ENCODE data around the gene IFT74. TPM values are rescaled to one million over a fixed set of nuclear protein-coding genes. Genes with fewer than 3 reads are reported as not detected.

Gene IFT74
- total RNA-seq, 1 donor = 21.4 TPM

DNA sequence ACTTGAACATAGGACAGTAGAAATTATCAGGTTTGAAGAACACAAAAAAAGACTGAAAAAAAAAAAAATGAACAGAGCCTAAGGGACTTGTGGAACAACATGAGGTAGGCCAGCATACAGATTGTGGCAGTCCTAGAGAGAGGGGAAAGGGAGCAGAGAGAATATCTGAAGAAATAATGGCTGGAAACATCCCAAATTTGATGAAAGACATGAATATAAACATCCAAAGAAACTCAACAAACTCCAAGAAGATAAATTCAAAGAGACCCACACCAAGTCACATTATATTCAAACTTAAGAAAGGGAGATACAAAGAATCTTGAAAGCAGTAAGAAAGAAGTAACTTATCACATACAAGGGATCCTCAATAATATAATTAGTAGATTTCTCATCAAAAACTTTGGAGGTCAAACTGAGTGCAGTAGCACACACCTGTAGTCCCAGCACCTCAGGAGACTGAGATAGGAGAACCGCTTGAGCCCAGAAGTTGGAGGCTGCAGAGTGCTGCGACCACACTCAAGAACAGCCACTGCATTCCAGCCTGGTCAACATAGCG is 18.3 kb upstream of the IFT74 start:
- TF ChIP-seq, protein P1, sequence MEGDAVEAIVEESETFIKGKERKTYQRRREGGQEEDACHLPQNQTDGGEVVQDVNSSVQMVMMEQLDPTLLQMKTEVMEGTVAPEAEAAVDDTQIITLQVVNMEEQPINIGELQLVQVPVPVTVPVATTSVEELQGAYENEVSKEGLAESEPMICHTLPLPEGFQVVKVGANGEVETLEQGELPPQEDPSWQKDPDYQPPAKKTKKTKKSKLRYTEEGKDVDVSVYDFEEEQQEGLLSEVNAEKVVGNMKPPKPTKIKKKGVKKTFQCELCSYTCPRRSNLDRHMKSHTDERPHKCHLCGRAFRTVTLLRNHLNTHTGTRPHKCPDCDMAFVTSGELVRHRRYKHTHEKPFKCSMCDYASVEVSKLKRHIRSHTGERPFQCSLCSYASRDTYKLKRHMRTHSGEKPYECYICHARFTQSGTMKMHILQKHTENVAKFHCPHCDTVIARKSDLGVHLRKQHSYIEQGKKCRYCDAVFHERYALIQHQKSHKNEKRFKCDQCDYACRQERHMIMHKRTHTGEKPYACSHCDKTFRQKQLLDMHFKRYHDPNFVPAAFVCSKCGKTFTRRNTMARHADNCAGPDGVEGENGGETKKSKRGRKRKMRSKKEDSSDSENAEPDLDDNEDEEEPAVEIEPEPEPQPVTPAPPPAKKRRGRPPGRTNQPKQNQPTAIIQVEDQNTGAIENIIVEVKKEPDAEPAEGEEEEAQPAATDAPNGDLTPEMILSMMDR (IDR thresholded peaks at IDR 0.05; ENCODE audit: insufficient read depth, low read length) = no peak
- no peak overlapping the region for H3K4me3 ChIP-seq (ENCODE audit: low read depth, low read length)
- DNase-seq (ENCODE audit: low read depth) = no peak

DNA sequence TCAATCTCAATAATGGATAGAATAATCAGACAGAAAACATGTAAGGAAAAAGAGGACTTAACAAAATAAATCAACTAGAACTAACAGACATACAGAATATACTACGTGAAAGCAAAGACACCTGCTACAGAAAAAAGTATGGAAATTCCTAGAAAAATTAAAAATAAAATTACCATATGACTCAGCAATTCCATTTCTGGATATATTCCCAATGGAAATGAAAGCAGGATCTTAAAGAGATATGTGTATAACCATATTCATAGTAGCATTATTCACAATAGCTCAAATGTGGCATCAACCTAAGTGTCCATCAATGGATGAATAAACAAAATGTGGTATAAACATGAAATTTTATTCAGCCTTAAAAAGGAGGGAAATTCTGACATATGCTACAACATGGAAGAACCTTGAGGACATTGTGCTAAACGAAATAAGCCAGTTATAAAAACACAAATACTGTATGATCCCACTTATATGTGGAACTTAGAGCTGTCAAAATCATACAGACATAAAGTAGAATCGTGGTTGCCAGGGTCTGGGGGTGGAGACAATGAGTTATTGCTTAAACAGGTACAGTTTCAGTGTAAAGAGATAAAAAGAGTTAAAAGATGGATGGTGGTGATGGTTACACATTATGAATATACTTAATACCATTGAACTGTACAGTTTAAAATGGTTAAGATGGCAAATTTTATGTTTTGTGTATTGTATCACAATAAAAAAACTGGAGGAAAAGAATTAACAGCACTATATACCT is 16.1 kb upstream of the IFT74 start:
- DNase-seq (ENCODE audit: low read depth) = peak; percentile 21
- H3K4me3 ChIP-seq (ENCODE audit: low read depth, low read length) = no peak overlapping the region
- TF ChIP-seq, protein P1 (IDR thresholded peaks at IDR 0.05; ENCODE audit: insufficient read depth, low read length) = no peak

DNA sequence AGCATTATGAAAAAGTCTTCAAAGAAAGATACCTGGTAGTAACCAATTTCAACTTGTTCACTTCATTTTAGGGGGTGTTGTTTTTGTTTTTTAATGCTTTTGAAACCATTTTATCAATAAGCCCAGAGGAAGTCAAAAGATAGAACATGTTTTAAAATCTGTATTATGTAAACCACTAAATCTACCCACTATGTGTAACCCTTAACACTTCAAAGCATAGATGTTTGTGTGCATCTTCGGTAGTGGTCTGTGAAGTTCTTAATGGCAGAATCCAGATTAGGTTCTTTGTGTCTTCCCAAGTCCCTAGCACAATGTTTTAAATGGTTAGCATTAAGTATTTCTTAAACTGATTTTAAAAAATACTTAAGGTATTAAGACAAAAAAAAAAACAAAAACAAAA is 15.4 kb upstream of the IFT74 start:
- DNase-seq (ENCODE audit: low read depth) = no peak
- TF ChIP-seq, protein P1 (IDR thresholded peaks at IDR 0.05; ENCODE audit: insufficient read depth, low read length) = no peak

DNA sequence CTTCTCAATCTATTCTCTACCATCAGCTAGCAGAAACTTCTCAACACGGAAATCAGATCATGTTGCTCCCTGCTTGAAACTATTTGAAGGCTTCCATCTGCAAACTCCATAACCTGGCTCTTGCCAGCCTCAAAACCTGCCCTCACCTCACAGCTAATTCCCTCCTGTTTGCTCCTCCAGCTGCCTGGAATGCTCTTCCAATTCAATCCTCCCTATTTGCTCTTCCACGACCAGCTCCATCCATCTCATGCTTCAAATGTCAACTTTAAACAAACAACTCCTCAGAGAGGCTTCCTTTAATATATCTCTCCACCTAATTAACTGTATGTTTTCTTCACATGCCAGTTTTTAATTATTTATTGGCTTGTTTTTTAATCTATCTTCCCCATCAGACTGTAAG is 10.6 kb upstream of the IFT74 start:
- TF ChIP-seq, protein P1 (IDR thresholded peaks at IDR 0.05; ENCODE audit: insufficient read depth, low read length) = no peak
- DNase-seq (ENCODE audit: low read depth) = no peak
- H3K4me3 ChIP-seq (ENCODE audit: low read depth, low read length) = peak overlapping the region; percentile 91

More for the DNA sequence above, 15.4 kb upstream of the IFT74 start:
- H3K4me3 ChIP-seq (ENCODE audit: low read depth, low read length) = no peak overlapping the region

DNA sequence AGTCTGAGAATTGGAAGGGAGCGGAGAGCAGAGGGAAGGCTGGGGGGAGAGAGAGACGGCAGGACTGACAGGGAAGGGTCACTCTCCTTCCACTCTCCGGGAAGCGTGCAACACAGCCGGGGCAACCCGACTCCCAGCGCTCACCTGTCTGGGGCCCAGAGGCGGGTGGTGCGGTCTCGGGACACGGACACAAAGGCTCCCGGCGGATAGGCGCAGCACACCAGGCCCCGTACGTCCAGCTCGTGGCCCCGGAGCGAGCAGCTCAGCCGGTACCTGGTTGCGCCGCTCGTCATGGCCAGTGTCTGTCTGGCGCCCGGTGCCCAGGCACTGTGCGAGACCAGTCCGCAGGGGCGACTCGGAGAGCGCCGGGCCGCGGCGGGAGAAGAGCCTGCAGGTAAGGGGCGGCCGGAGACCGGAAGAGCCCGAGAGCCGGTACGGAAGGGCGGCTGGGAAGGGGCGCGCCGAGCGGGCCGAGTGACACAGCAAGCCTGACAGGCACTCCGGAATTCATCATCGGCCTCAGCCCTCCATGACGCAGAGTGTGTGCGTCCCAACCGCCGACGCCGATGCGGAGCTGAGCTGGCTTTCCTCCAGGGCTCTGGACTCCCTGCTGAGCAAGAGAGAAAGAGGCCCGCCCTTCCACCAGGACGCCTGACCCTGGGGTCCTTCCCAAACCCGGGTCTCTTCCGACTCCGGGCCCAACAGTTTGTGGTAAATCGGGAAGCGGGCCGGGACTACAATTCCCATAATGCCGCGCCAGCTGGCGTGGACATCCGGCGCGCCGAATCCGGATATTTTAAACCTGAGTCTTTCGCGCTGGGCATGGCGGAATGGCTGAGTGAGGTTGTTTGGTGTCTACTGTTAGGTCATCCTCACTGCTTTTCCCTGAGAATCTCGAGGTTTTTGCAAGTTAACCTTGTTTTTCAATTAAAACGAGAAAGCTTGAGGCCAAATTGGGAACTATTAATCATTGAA is 9.2 kb upstream of the IFT74 start, which contains the start of gene PLAA:
PLAA (minus strand) TSS at position 490 of the 975 bp plus-strand sequence; CDS start at position 293, 197 bp downstream.
- TF ChIP-seq, protein P1 (IDR thresholded peaks at IDR 0.05; ENCODE audit: insufficient read depth, low read length) = no peak
- peak within 1 kb of the TSS; percentile 91 for H3K4me3 ChIP-seq (ENCODE audit: low read depth, low read length)
- DNase-seq (ENCODE audit: low read depth) = peak; percentile 88

DNA sequence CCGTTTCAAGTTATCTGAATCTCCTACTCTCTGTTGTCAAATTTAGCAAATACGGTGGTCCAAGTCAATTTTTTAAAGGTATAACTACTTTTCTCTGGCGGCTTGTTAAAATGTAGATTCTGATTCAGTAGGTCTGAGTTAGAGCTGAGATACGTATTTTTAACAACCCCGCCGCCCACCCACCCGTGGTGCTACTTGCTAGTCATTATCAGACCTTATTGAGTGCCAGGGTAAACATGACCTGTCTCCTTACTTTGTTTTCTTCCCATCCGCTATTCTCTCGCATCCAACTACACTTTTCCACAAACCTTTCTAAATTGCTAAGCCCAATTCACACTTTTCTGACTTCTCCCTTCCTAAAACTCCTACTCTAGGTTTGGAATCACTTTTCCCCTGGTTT is 8.5 kb upstream of the IFT74 start:
- TF ChIP-seq, protein P1 (IDR thresholded peaks at IDR 0.05; ENCODE audit: insufficient read depth, low read length) = no peak
- H3K4me3 ChIP-seq (ENCODE audit: low read depth, low read length) = peak overlapping the region; percentile 91
- DNase-seq (ENCODE audit: low read depth) = no peak

Data from fibroblast of the aortic adventitia (primary cell).